CD4-positive, CD25-positive, alpha-beta regulatory T cell (primary cell): ENCODE results near the gene LTF. TPM values are rescaled to one million over a fixed set of nuclear protein-coding genes. Genes with fewer than 3 reads are reported as not detected.

Experiments used
- ATAC-seq, 2 donors: fragments of 150-1000 bp; cut with Tn5 transposase; one replicate each; pipeline ENCODE4 v1.10.0; 2021; ENCODE audit warnings: low read depth in 2 of 2, moderate number of reproducible peaks in 2 of 2, moderate library complexity in 1 of 2
- DNase-seq, 3 donors: peaks; one replicate each; pipeline versions ENCODE4 v3.0.0 to v3.0.0-alpha.2; 2012 to 2022; ENCODE audit warnings: mixed read lengths in 1 of 3
- H3K27ac ChIP-seq: one replicate; pipeline ENCODE4 v1.7.0; 2013; ENCODE audit warnings: mild to moderate bottlenecking, low read length; ENCODE audit not compliant: insufficient read depth, poor library complexity, severe bottlenecking
- H3K27me3 ChIP-seq: one replicate; pipeline ENCODE4 v1.7.0; 2013; ENCODE audit warnings: low read length; ENCODE audit not compliant: control insufficient read depth, insufficient read depth
- H3K36me3 ChIP-seq: one replicate; pipeline ENCODE4 v1.7.0; 2013; ENCODE audit warnings: mild to moderate bottlenecking, low read length, moderate library complexity; ENCODE audit not compliant: control insufficient read depth, insufficient read depth
- H3K4me1 ChIP-seq: 2 replicates; pipeline ENCODE4 v1.7.0; 2013; ENCODE audit warnings: mild to moderate bottlenecking, low read length; ENCODE audit not compliant: insufficient read depth, control insufficient read depth, poor library complexity, severe bottlenecking
- H3K4me3 ChIP-seq: one replicate; pipeline ENCODE4 v1.7.0; 2013; ENCODE audit warnings: low read depth, mild to moderate bottlenecking, low read length, moderate library complexity
- H3K9me3 ChIP-seq, 2 experiments: 1 replicate in 1 of 2; 2 replicates in 1 of 2; pipeline ENCODE4 v1.7.0; 2013; ENCODE audit warnings: low read length in 2 of 2, mild to moderate bottlenecking in 1 of 2, moderate library complexity in 1 of 2; ENCODE audit not compliant: control insufficient read depth in 2 of 2
- H3K27ac Mint-ChIP-seq, 3 donors: one replicate each; pipeline ENCODE4 v1.8.0; 2020 to 2022; ENCODE audit warnings: mild to moderate bottlenecking in 3 of 3, mixed read lengths in 3 of 3, moderate library complexity in 2 of 3
- H3K27me3 Mint-ChIP-seq: one replicate; pipeline ENCODE4 v1.8.0; 2022; ENCODE audit warnings: mild to moderate bottlenecking, mixed read lengths
- H3K36me3 Mint-ChIP-seq: one replicate; pipeline ENCODE4 v1.8.0; 2020; ENCODE audit warnings: mixed read lengths
- H3K4me1 Mint-ChIP-seq, 4 donors: one replicate each; pipeline ENCODE4 v1.8.0; 2020 to 2022; ENCODE audit warnings: mixed read lengths in 4 of 4, mild to moderate bottlenecking in 1 of 4
- H3K4me3 Mint-ChIP-seq, 4 donors: one replicate each; pipeline ENCODE4 v1.8.0; 2020 to 2022; ENCODE audit warnings: mild to moderate bottlenecking in 4 of 4, mixed read lengths in 4 of 4, moderate library complexity in 3 of 4
- H3K9me3 Mint-ChIP-seq, 7 donors: one replicate each; pipeline ENCODE4 v1.8.0; 2020 to 2022; ENCODE audit warnings: mixed read lengths in 7 of 7, mild to moderate bottlenecking in 3 of 7, moderate library complexity in 2 of 7
- polyA plus RNA-seq, 4 donors: library from polyadenylated mRNA; unstranded; fragments of 300-500 nt; fragmentation: Illumina TruSeq; gene quantifications; one replicate each; pipeline ENCODE4 v1.2.3, GENCODE V29; 2021
- total RNA-seq: library from RNA; stranded (reverse); gene quantifications from one replicate; pipeline ENCODE4 v1.2.3, GENCODE V29; 2022

LTF gene
- total and polyA plus RNA-seq, 5 donors from 2014 or later = not detected

DNA sequence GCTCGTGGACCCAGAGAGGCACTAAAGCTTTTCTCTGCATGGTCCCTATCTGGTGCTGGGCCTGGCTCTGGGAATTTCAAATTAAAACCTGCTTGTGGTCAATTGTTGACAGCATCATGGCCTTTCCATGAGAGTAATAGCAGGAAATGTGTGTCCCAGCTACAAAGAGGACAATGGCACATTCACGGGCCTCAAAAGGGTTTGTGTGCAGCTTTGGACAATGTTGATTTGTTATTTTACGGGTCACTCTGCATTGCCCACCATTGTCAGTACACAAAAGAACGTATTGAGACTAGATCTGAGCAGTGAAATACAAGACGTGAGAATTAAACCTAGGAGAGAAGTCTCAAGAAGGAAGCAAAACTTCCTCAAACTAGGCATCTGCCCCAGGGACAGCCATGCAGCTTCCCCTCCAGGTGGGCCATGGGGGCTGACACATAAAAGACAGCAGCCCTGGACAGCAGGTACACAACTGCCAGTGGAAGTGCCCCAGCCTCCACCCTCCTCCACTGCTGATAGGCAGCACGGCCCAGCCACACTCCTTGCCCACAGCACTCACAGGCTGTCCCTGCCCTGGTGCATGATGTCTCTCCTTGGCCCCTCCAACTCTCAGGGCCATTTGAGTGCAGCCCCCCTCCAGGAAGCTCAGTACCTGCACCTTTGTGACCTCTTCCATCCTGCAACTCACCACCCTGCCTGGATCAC lies 15.9 kb upstream of the LTF start:
- Histone ChIP-seq H3K9me3 (no peaks in the 10 kb centered on the region), H3K4me1 (no peaks in the 10 kb centered on the region), H3K4me3 (no peak overlapping the region), H3K27ac (no peak overlapping the region), H3K36me3 (no peaks in the 10 kb centered on the region), H3K27me3 (peaks cover 7% of the 10 kb centered on the region)
- Mint-ChIP-seq H3K27me3 (peaks cover 38% of the 10 kb centered on the region), H3K4me3 (no peak overlapping the region), H3K27ac (no peak overlapping the region), H3K9me3 (peaks cover 0 to 8% (median 0%) of the 10 kb centered on the region in 7 donors), H3K4me1 (peaks cover 0 to 1% (median 0%) of the 10 kb centered on the region in 4 donors), H3K36me3 (no peaks in the 10 kb centered on the region)
- DNase-seq = no peak
- no peak for ATAC-seq

DNA sequence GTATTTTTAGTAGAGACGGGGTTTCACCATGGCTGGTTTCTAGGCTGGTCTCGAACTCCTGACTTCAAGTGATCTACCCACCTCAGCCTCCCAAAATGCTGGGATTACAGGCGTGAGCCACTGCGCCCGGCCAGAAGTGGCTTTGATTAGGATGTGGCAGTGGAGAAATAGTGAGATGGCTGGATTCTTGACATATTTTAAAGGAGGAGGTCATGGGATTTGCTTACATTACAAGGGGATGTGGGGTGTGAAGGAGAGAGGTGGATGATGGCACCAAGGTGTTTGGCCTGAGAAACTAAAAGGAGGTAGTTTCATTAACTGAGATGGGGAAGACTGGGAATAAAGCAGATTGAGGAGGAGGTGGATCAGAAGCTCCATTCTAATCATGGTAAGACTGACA lies 15.0 kb upstream of the LTF start:
- peaks cover 7% of the 10 kb centered on the region for H3K27me3 ChIP-seq
- Mint-ChIP-seq H3K9me3 (peaks cover 0 to 11% (median 5%) of the 10 kb centered on the region in 7 donors), H3K27ac (no peak overlapping the region), H3K4me1 (peaks cover 0 to 1% (median 0%) of the 10 kb centered on the region in 4 donors), H3K36me3 (no peaks in the 10 kb centered on the region), H3K27me3 (peaks cover 47% of the 10 kb centered on the region), H3K4me3 (no peak overlapping the region)
- H3K4me1 ChIP-seq = no peaks in the 10 kb centered on the region
- H3K4me3 ChIP-seq = no peak overlapping the region
- no peak overlapping the region for H3K27ac ChIP-seq
- H3K36me3 ChIP-seq = no peaks in the 10 kb centered on the region
- peaks cover 3% of the 10 kb centered on the region in 2 experiments for H3K9me3 ChIP-seq
- ATAC-seq (no peak), DNase-seq (no peak)

DNA sequence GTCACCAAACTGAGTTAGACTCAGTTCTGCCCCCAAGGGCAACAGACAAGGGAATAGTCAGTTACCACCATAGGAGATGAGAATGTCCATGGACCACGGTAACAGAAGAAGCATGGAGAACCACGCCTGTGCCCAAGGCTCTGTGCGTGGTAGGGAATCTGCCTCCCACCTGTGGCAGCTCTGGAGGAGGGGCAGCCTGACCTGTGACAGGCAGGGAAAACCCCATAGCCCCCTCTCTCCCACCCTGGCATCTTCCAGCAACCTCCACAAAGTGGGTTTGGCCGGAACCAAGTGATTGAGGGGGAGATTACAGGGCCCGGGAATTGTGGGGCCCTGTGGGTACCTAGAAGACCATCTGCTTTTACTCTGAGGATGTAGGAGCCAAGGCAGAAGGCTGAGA lies 14.3 kb upstream of the LTF start:
- peaks cover 7% of the 10 kb centered on the region for H3K27me3 ChIP-seq
- Mint-ChIP-seq H3K4me3 (no peak overlapping the region), H3K27ac (no peak overlapping the region), H3K27me3 (peaks cover 53% of the 10 kb centered on the region), H3K9me3 (peaks cover 0 to 16% (median 7%) of the 10 kb centered on the region in 7 donors), H3K4me1 (peaks cover 0 to 1% (median 0%) of the 10 kb centered on the region in 4 donors), H3K36me3 (no peaks in the 10 kb centered on the region)
- no peak overlapping the region for H3K27ac ChIP-seq
- H3K4me1 ChIP-seq = no peaks in the 10 kb centered on the region
- no peak overlapping the region for H3K4me3 ChIP-seq
- DNase-seq (no peak), ATAC-seq (no peak)
- peaks cover 4 to 6% of the 10 kb centered on the region in 2 experiments for H3K9me3 ChIP-seq
- H3K36me3 ChIP-seq = no peaks in the 10 kb centered on the region

DNA sequence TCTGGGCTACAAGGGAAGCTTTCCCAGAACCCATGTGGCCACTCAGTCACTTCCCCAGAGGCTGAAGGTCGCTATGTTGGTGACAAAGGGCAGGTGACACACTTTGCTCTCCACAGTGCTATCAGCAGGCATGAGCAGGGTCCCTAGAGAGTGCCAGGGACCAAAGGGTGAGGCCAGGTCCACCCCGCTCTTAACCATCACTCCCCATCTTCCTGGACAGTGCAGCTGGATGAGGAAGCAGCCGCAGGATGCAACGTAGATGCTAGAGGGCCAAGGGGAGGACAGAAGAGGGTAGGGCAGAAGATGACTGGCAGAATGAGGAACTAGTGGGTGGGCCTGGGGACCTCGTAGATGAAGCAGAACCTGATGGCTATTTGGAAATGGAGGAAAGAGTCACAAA lies 13.6 kb upstream of the LTF start:
- no peaks in the 10 kb centered on the region for H3K4me1 ChIP-seq
- Mint-ChIP-seq H3K27ac (no peak overlapping the region), H3K9me3 (peaks cover 3 to 17% (median 8%) of the 10 kb centered on the region in 7 donors), H3K27me3 (peaks cover 59% of the 10 kb centered on the region), H3K4me3 (no peak overlapping the region), H3K4me1 (peaks cover 0 to 1% (median 0%) of the 10 kb centered on the region in 4 donors), H3K36me3 (no peaks in the 10 kb centered on the region)
- H3K27me3 ChIP-seq = peaks cover 12% of the 10 kb centered on the region
- H3K27ac ChIP-seq = no peak overlapping the region
- H3K36me3 ChIP-seq = no peaks in the 10 kb centered on the region
- no peak overlapping the region for H3K4me3 ChIP-seq
- peaks cover 4 to 6% of the 10 kb centered on the region in 2 experiments for H3K9me3 ChIP-seq
- no peak for ATAC-seq
- DNase-seq = no peak

DNA sequence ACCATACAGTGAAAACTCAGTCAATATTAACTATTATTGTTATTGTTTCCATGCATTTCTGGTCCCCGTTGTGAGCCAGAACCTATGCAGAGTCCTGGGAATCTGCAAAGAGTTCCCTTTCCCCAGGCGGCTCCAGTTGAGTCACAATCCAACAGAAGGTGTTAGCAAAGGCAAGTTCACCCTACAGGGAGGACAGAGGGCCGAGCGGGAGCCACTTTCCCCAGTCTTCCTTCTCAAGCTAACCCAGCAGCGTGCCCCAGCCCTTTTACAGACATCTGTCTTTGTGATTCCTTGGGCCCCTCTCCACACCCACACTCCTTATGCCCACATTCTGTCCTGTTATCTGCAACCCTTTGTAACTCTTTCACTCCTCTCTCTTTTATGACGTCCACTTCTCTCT lies 13.1 kb upstream of the LTF start:
- peaks cover 4 to 6% of the 10 kb centered on the region in 2 experiments for H3K9me3 ChIP-seq
- H3K4me3 ChIP-seq = no peak overlapping the region
- no peaks in the 10 kb centered on the region for H3K4me1 Mint-ChIP-seq
- ATAC-seq = no peak
- H3K27ac Mint-ChIP-seq = no peak overlapping the region
- no peak overlapping the region for H3K4me3 Mint-ChIP-seq
- peaks cover 60% of the 10 kb centered on the region for H3K27me3 Mint-ChIP-seq
- no peaks in the 10 kb centered on the region for H3K36me3 Mint-ChIP-seq
- H3K4me1 ChIP-seq = no peaks in the 10 kb centered on the region
- peaks cover 3 to 17% (median 8%) of the 10 kb centered on the region in 7 donors for H3K9me3 Mint-ChIP-seq
- no peak for DNase-seq
- H3K27me3 ChIP-seq = peaks cover 14% of the 10 kb centered on the region
- H3K27ac ChIP-seq = no peak overlapping the region
- H3K36me3 ChIP-seq = no peaks in the 10 kb centered on the region

DNA sequence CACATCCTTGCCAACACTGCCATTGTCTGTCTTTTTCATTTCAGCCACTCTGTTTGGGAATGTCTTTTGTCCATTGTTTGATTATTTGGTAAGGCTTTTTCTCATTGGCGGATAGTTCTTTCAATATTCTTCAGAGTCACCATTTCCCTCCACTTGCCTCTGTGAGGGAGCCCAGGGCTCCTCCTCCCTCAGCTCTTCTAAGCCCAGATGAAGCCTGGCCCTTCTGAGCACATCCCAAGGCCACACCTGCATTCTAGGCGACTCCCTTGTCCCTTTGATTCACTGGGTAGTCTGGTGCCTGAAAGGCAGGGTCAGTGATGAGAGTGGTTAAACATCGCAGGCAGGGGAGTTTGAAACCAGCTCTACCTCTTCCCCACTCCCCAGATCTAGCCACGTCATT lies 12.4 kb upstream of the LTF start:
- Histone ChIP-seq H3K36me3 (no peaks in the 10 kb centered on the region), H3K27me3 (peaks cover 14% of the 10 kb centered on the region), H3K9me3 (peaks cover 4 to 6% of the 10 kb centered on the region in 2 experiments), H3K4me1 (no peaks in the 10 kb centered on the region), H3K4me3 (no peak overlapping the region), H3K27ac (no peak overlapping the region)
- H3K36me3 Mint-ChIP-seq = no peaks in the 10 kb centered on the region
- ATAC-seq (no peak), DNase-seq (no peak)
- no peak overlapping the region for H3K4me3 Mint-ChIP-seq
- H3K9me3 Mint-ChIP-seq = peaks cover 3 to 17% (median 8%) of the 10 kb centered on the region in 7 donors
- no peaks in the 10 kb centered on the region for H3K4me1 Mint-ChIP-seq
- H3K27me3 Mint-ChIP-seq = peaks cover 60% of the 10 kb centered on the region
- H3K27ac Mint-ChIP-seq = no peak overlapping the region

DNA sequence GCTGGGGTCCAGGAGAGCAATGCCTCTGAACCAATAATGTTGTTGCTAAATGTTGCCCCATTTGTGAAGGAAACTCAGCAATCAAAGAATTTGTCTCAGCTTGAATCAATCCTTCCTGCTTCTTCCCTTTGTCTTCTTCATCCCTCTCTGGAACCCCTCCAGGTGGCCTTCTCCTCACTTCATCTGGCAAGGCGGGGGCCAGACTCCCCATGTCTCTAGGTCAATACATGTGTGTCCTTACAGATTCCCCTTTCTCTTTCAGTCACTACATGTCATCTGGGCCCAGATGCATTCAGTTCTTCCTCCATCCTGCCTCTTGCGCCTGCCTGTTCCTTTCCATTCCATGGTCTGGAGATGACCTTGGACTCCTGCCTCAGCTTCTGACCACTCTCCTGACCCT lies 8.0 kb upstream of the LTF start:
- Histone ChIP-seq H3K4me1 (no peaks in the 10 kb centered on the region), H3K27ac (no peak overlapping the region), H3K27me3 (peaks cover 13% of the 10 kb centered on the region), H3K4me3 (no peak overlapping the region), H3K36me3 (no peaks in the 10 kb centered on the region), H3K9me3 (peaks cover 4 to 6% of the 10 kb centered on the region in 2 experiments)
- no peak for ATAC-seq
- Mint-ChIP-seq H3K36me3 (peaks cover 3% of the 10 kb centered on the region), H3K4me3 (no peak overlapping the region), H3K4me1 (no peaks in the 10 kb centered on the region), H3K27me3 (peaks cover 41% of the 10 kb centered on the region), H3K9me3 (peaks cover 3 to 17% (median 8%) of the 10 kb centered on the region in 7 donors), H3K27ac (no peak overlapping the region)
- no peak for DNase-seq

DNA sequence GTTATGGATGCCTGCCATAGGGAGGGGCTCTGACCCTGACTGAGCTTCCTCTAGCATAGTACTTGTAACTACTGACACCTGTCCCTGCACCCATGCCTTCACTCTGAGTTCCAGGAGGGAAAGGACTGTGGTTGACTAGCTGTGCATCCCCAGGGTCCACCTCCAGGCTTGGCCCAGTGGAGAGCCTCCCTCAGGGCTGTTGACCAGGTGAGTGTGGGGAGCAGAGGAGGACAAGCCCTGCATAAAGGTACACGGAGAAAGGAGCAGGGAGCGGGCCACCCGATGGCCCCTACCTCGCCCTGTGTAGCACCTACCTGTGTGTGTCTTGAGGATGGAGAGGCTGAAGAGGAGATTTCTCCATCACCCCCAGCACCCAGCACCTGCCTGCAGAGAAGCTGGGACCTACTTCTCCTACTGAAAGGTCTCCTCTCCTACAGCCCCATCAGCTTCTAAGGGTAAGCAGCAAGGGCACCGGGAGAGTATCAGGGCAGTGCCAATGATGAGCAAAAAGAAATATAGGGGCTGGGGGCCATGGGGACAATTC lies 6.7 kb upstream of the LTF start:
- no peak overlapping the region for H3K27ac ChIP-seq
- no peaks in the 10 kb centered on the region for H3K4me1 Mint-ChIP-seq
- H3K9me3 Mint-ChIP-seq = peaks cover 3 to 17% (median 8%) of the 10 kb centered on the region in 7 donors
- no peak overlapping the region for H3K4me3 Mint-ChIP-seq
- H3K4me3 ChIP-seq = no peak overlapping the region
- no peaks in the 10 kb centered on the region for H3K4me1 ChIP-seq
- H3K27me3 ChIP-seq = peaks cover 9% of the 10 kb centered on the region
- peaks cover 3% of the 10 kb centered on the region for H3K36me3 Mint-ChIP-seq
- peaks cover 39% of the 10 kb centered on the region for H3K27me3 Mint-ChIP-seq
- DNase-seq (no peak), ATAC-seq (no peak)
- H3K27ac Mint-ChIP-seq = peak overlapping the region in 1 of 3 donors; percentile 22
- H3K9me3 ChIP-seq = peaks cover 4 to 6% of the 10 kb centered on the region in 2 experiments
- no peaks in the 10 kb centered on the region for H3K36me3 ChIP-seq
